Left lung (tissue), 10 donors: ENCODE measurements around the gene FAHD1. TPM values are rescaled to one million over a fixed set of nuclear protein-coding genes. Genes with fewer than 3 reads are reported as not detected.

Experiments
- ATAC-seq: fragments of 200-7000 bp; cut with Tn5 transposase; one replicate; pipeline ENCODE4 v1.9.1; 2020; ENCODE audit warnings: moderate library complexity
- DNase-seq, 4 donors: peaks; one replicate each; pipeline ENCODE4 v3.0.0-alpha.2; 2013 to 2020
- H3K27ac ChIP-seq, 2 donors: fragments of 200-600 bp; sonication (generic) in 1 of 2; one replicate each; pipeline versions ENCODE4 v1.5.0 to v1.8.0; 2020 to 2021
- H3K27me3 ChIP-seq, 2 donors: fragments of 200-600 bp; sonication (generic) in 1 of 2; one replicate each; pipeline versions ENCODE4 v1.5.0 to v1.8.0; 2020 to 2021
- H3K36me3 ChIP-seq, 2 donors: fragments of 200-600 bp; sonication (generic) in 1 of 2; one replicate each; pipeline versions ENCODE4 v1.5.0 to v1.8.0; 2020 to 2021
- H3K4me1 ChIP-seq, 2 donors: fragments of 200-600 bp; one replicate each; pipeline ENCODE4 v1.8.0; 2021
- H3K4me3 ChIP-seq, 2 donors: fragments of 200-600 bp; sonication (generic) in 1 of 2; one replicate each; pipeline versions ENCODE4 v1.5.0 to v1.8.0; 2020 to 2021; ENCODE audit warnings: mild to moderate bottlenecking in 1 of 2
- H3K9me3 ChIP-seq, 2 donors: fragments of 200-600 bp; sonication (generic) in 1 of 2; one replicate each; pipeline versions ENCODE4 v1.5.0 to v1.8.0; 2020 to 2021
- intact Hi-C, 2 donors: fragments of 100-400 bp; cut with DNase I; formaldehyde crosslinking; loops; one replicate each; pipeline versions ENCODE4 v1.11.2 to v1.14.2; 2022
- polyA plus RNA-seq, 6 donors: library from polyadenylated mRNA; unstranded; fragments of 120-200 nt; gene quantifications; one replicate each; pipeline ENCODE4 v1.2.1, GENCODE V29; 2013; ENCODE audit not compliant: insufficient read length in 6 of 6
- total RNA-seq, 2 donors: library from RNA; stranded (reverse); fragmentation: NEBNext Ultra II Directional; extraction: Animal tissue kit (Norgen Biotek cat#: 25700); gene quantifications; one replicate each; pipeline ENCODE4 v1.2.1, GENCODE V29; 2021
- TF ChIP-seq, protein P1 (sequence below), 2 donors: fragments of 200-600 bp; sonication (generic) in 1 of 2; IDR thresholded peaks; one replicate each; pipeline versions ENCODE4 v1.5.0 to v1.8.0; 2021; ENCODE audit warnings: antibody characterized with exemption in 2 of 2
- donor health status: DM: no; HTN: yes; CAD: no.
- donor health status: DM: no; HTN: no; CAD: no.

Gene FAHD1
- total and polyA plus RNA-seq, 8 donors, result 17.4 to 23.2 (median 19.9) TPM

DNA sequence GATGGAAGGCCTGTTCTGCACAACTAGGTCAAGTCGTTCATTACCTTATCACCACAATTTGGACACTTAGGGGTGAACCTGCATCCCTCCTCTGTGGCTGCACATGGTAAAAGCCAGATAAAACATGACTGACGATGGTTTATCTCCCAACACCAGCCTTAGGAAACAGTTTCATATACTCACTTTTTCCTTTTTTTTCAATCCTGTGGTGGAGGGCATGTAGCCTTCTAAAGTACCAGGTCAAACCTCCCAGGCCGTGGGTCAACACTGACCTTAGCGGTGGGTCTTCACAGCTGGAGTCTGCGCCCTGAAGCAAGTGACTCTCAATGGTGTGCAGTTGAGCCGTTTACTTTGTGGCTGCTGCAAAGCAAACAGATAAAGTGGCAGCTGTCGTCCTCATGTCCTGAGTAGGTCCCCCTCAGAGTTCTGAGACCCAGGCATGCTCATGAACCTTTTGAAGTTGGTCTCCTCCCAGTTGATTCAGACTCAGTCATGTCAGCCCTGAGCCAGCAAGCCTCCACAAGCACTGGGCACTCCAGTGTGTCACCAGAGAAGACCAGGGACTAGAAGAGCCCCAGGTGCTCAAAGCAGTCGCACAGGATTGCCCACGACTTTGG lies 5.9 kb downstream of the FAHD1 start:
- no peak overlapping the region for H3K27ac ChIP-seq
- intact Hi-C loops, result no loop called here
- ATAC-seq (no peak), DNase-seq (no peak)
- peaks cover 0 to 8% of the 10 kb centered on the region in 2 donors for H3K36me3 ChIP-seq
- H3K4me1 ChIP-seq, result peaks cover 13 to 27% of the 10 kb centered on the region in 2 donors
- no peak overlapping the region for H3K4me3 ChIP-seq
- TF ChIP-seq, protein P1, sequence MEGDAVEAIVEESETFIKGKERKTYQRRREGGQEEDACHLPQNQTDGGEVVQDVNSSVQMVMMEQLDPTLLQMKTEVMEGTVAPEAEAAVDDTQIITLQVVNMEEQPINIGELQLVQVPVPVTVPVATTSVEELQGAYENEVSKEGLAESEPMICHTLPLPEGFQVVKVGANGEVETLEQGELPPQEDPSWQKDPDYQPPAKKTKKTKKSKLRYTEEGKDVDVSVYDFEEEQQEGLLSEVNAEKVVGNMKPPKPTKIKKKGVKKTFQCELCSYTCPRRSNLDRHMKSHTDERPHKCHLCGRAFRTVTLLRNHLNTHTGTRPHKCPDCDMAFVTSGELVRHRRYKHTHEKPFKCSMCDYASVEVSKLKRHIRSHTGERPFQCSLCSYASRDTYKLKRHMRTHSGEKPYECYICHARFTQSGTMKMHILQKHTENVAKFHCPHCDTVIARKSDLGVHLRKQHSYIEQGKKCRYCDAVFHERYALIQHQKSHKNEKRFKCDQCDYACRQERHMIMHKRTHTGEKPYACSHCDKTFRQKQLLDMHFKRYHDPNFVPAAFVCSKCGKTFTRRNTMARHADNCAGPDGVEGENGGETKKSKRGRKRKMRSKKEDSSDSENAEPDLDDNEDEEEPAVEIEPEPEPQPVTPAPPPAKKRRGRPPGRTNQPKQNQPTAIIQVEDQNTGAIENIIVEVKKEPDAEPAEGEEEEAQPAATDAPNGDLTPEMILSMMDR (IDR thresholded peaks at IDR 0.05), result no peak
- H3K9me3 ChIP-seq, result no peaks in the 10 kb centered on the region
- no peaks in the 10 kb centered on the region for H3K27me3 ChIP-seq

DNA sequence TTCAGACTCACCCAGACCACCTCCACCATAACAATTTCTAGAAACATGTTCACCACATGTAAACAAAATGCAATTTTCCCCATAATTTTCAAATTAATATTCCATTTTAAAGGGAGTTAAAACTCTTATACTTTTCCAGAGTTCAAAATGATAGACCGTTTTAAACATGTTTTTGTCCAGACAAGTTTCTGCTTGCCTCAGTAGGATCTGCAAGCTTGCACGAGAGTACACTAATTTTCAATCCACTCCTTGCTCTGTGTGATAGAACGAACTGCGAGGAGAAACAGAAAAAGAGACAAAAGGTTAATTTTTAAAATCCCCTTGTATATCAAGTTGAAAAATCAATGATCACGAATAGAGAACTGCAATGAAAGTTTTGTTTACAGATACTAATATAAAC lies 7.1 kb downstream of the FAHD1 start:
- Histone ChIP-seq H3K9me3 (no peaks in the 10 kb centered on the region), H3K27me3 (no peaks in the 10 kb centered on the region), H3K4me3 (no peak overlapping the region), H3K27ac (no peak overlapping the region), H3K36me3 (peaks cover 0 to 8% of the 10 kb centered on the region in 2 donors), H3K4me1 (peaks cover 3 to 16% of the 10 kb centered on the region in 2 donors)
- TF ChIP-seq, protein P1 (IDR thresholded peaks at IDR 0.05), result no peak
- no peak for ATAC-seq
- intact Hi-C loops, result no loop called here
- DNase-seq, result no peak

DNA sequence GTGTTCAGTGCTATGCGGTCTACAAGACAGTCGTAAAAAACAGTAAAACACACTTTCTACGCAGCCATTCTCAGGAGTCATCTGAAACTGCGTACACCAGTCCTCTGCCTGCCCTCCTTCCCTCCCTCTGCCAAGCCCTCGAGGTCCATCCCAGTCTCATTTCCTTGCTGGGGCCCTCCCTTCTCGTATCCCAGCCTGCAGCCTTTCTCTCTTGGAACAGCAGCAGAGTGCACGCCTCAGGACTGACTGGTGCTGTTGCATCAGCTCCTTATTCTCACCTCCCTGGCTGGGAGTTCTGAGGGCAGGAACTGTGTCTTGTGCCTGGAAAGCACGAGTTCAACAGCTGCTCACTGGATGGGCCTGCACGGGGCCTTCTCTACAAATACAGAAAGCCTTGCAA lies 12.5 kb downstream of the FAHD1 start:
- H3K4me1 ChIP-seq, result no peaks in the 10 kb centered on the region
- ATAC-seq, result no peak
- intact Hi-C loops, result no loop called here
- H3K27me3 ChIP-seq, result no peaks in the 10 kb centered on the region
- no peaks in the 10 kb centered on the region for H3K36me3 ChIP-seq
- DNase-seq, result no peak
- no peaks in the 10 kb centered on the region for H3K9me3 ChIP-seq
- TF ChIP-seq, protein P1 (IDR thresholded peaks at IDR 0.05), result no peak
- H3K4me3 ChIP-seq, result no peak overlapping the region
- H3K27ac ChIP-seq, result no peak overlapping the region

DNA sequence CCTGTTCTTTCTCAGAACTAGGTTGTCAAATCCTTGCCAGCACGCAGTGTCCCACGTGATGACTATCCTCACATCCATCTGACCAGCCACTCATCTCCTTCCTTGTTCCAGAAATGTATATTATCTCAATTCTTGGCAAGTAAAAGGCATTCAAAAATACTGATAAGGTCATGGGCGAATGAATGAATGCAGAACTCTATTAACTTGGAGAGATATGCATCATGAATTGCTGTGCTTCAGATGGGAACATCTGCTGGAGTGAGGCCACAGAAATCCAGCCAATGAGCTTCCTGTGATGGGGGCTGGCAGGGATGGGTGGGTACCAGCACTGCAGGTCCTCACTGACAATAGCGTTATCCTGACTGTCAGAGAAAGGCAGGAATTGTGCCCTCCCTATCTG lies 19.0 kb downstream of the FAHD1 start:
- DNase-seq, result no peak
- no peaks in the 10 kb centered on the region for H3K36me3 ChIP-seq
- no peak overlapping the region for H3K4me3 ChIP-seq
- H3K27ac ChIP-seq, result no peak overlapping the region
- H3K9me3 ChIP-seq, result no peaks in the 10 kb centered on the region
- intact Hi-C loops, result no loop called here
- TF ChIP-seq, protein P1 (IDR thresholded peaks at IDR 0.05), result no peak
- no peaks in the 10 kb centered on the region for H3K4me1 ChIP-seq
- peaks cover 0 to 13% of the 10 kb centered on the region in 2 donors for H3K27me3 ChIP-seq
- ATAC-seq, result no peak

DNA sequence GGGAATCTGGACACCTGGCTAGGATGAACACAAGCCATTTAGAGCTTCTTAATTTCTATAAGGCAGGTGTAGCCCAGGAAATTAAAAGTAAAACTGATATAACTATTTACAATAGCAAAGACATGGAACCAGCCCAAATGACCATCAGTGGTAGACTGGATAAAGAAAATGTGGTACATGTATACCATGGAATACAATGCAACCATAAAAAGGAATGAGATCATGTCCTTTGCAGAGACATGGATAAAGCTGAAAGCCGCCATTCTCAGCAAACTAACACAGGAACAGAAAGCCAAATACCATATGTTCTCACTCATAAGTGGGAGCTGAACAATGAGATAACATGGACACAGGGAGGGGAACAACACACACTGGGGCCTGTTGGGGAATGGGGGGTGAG lies 19.4 kb downstream of the FAHD1 start:
- H3K27me3 ChIP-seq, result peaks cover 0 to 15% of the 10 kb centered on the region in 2 donors
- H3K4me3 ChIP-seq, result no peak overlapping the region
- ATAC-seq, result no peak
- TF ChIP-seq, protein P1 (IDR thresholded peaks at IDR 0.05), result no peak
- H3K9me3 ChIP-seq, result no peaks in the 10 kb centered on the region
- H3K27ac ChIP-seq, result no peak overlapping the region
- H3K36me3 ChIP-seq, result no peaks in the 10 kb centered on the region
- intact Hi-C loops, result no loop called here
- no peaks in the 10 kb centered on the region for H3K4me1 ChIP-seq
- no peak for DNase-seq
